Dedifferentiated amniotic fluid mesenchymal stem cell (primary cell): Measurements from ENCODE around the gene ALS2.
"Not testable (repeated sequence)": the region's sequence is repeated elsewhere in the genome, so short reads cannot be mapped to it uniquely, and the experiment has no call there.

Experiments used
- DNase-seq: peaks from one replicate; pipeline ENCODE4 v3.0.0-alpha.2; 2016; ENCODE audit errors: extremely low spot score

The ALS2 gene

GRCh38 chr2:201675454-201675853, 105.3 kb downstream of the ALS2 start:
- no peak for DNase-seq

DNA sequence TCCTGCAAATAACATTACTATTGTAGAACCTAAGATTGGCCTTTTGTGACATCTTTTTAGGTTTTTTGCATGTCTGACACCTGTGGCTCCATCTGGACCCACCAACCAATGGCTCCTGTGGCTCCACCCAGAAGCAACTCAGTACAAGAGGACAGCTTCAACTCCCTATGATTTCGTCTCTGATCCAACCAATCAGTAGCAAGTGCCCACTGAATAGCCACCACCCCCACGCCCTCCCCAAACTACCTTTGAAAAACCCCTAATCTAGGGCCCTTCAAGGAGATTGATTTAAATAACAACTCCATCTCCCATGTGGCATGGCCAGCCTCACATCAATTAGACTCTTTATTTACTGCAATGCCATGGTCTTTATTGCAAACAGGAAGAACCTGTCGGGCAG, 105.9 kb downstream of the ALS2 start:
- DNase-seq: no peak

- DNase-seq: no peak
Measured at GRCh38 chr2:201674298-201674697, 106.4 kb downstream of the ALS2 start.

DNA sequence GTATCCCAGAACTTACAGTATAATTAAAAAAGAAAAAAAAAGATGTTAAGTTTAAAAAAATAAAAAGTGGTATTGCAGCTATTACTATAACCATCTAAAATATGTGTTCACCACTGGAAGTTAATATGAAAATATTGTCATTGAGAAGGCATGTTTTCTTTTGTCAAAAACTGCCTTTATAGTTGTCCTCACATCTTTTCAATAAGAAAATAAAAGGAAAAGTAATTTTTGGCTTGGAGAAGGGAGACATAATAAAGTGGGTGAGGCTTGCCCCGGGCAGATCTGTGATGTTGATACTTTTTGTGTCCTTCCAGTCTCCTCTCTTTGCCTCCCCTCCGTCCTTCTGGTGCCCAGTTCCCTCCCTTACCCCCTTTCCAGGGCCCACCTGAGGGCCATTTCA, 107.2 kb downstream of the ALS2 start:
- DNase-seq: no peak

- DNase-seq: not testable (repeated sequence)
Measured at GRCh38 chr2:201671205-201671604, 109.5 kb downstream of the ALS2 start.

DNA sequence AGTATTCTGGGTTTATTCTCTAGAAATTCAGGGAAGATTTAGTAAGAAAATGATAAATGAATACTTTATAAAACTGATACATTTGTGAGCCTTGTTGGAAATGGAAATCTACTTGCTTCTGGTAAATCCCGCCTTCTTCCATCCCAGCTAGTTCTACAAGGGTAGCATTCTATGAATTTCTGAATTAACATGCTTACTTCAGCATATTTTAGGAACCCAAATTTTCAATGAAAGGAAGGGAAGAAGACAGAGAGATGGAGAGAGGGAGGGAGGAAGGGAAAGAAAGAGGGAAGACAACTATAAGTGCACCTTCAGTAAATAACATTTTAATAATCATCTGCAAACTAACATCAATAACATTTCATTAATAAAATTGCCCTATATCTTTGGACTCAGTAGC, 110.9 kb downstream of the ALS2 start:
- no peak for DNase-seq

DNA sequence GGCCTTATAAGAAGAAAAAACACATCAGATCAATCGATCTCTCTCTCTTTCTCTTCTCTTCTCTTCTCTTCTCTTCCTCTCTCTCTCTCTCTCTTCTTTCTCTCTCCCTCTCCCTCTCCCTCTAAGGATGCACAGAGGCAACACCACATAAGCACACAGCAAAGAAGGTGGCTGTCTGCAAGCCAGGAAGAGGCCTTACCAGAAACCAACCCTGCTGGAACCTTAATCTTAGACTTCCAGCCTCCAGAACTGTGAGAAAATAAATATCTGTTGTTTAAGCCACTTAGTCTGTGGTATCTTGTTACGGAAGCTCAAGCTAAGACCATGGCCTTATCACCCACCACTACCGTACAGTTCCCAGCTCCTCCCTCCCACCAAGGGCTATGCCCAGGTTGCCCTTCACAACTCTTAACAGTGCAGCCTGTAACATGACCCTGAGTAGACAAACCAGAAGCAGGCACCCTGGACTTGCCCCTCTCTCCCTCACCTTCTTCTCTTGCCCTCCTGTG, 112.3 kb downstream of the ALS2 start:
- DNase-seq: no peak

DNA sequence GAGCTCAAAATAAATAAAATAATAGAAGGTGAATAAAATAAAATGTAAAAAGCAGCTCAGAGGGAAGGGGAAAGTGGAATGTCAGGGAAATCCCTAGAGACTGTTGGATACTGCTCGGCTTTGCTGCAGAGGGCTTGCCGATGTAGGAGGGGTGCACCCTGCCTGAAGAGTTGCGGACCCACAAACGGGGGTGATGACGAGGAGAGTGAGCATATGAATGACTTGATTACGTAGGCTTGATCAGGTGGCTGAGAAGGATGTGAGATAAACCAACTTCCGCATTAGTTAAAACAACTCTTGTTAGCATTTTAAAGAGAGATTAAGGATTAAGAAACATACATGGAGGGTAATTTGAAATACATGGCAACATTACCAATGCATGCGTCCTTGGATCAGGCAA, 116.4 kb downstream of the ALS2 start:
- no peak for DNase-seq

GRCh38 chr2:201661366-201661765, 119.4 kb downstream of the ALS2 start:
- DNase-seq: no peak

DNA sequence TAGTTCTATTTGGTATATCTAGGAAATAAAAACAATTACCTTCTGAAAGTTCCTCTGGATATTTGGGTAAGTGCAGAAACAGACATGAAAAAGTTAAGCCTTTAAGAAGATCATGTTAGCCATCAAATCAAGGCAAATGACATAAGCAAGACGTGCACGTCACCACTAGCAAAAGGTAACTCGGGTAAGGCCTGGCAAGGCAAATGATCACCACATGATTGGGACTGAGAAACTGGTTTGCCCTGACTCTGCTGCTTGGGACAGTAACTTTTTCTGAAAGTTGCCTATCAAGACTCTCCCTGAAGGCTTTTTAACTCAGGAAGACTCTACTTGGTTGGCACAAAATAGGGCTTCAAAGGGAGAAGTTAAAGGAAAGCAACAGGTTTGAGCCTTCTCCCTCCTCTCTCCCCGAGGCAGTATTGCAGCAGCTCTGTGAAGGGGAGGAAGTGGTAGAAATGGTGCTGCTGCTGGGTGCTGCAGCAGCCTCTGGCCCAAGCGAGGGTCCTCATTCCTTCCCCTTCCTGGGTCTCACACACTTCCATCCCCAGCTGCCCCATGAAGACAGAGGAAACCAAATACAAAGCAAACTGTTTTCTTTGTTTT, 120.3 kb downstream of the ALS2 start:
- no peak for DNase-seq

- DNase-seq: no peak
Measured at GRCh38 chr2:201656740-201657139, 124.0 kb downstream of the ALS2 start.

DNA sequence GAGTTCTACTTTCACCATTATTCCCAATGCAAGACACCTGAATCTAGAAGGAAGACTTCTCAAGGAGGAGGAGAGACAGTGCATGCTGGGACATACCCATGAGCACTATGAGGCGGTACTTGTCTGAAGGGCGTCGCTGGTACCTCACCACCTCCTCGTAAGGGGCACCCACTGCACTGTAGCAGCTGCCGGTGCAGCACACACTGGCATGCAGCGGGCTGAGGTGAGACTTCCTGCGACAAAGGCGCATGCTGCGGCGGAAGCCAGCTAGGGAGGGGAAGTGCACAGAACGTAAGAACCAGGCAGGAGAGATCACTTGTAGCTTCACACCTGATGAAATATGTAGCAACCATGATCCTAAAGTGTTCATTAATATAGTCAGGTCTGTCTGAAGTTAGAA, 124.6 kb downstream of the ALS2 start:
- DNase-seq: no peak

DNA sequence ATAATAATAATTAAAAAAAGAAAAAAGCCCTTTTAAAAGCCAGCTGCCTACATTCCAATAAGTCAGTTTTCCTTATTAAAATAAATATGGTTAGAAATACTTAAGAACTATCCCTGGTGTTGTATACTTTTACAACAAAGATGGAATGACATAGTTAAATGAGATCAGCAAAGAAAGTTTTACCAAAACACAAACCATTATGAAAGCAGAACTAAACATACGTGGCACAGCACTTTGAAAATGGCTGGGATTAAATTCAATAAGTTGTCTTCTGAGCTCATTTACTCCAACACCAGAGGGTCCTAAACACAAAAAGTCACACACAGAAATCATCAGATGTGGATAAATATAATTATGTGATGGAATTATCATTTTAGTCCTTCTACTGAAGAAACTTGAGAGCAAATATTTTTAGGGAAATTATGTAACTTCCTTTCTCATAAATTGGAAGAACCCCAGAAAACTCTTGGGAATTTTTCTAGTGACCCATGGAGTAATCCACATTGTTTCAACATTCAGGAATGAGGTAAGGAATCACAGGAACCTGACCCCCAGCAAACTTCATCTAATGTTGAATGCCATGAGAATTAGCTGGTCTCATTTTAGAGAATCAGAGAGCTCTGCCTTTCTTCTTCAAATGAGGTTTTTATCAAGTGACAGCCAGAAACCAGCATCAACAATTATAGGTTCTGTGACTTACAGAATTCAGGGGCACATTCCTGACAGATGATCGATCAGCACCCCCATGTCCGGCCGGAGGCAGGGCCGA, 125.9 kb downstream of the ALS2 start:
- peak; percentile 69 for DNase-seq

GRCh38 chr2:201653221-201653620, 127.5 kb downstream of the ALS2 start:
- no peak for DNase-seq
